ENCODE results near the gene ANKRD17.
"Not testable (repeated sequence)": the region's sequence is repeated elsewhere in the genome, so short reads cannot be mapped to it uniquely, and the experiment has no call there.

The ANKRD17 gene

DNA sequence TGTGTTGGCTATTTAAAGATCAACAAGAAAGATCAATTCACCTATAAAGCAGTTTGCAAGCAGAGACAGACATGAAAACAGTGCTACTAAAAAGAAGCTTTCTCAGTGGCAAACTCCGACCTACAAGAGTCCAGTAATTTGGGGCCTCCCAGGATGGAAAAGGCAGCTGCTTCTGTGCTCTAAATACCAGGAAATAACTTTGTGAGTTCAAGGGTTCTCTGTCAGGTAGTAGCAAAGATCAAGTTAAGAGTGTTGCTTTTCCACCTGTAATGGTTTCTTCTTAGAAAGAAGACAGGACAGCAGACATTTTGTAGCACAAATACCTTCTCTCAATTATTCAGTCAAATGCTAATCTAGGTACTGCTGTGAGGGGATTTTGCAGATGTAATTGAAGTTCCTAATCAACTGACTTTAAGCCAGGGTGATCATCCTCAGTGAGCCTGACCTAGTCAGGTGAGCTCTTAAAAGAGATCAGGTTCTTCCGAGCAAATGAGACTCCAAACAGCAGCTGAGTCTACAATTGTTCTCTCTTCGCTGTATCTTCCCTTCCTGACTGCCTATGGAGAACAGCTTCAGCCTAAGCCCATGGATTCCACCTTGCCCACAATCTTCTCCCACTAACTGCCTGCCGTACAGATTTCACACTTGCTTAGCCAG lies 13.5 kb downstream of the ANKRD17 start:
- DNase-seq: no peak

DNA sequence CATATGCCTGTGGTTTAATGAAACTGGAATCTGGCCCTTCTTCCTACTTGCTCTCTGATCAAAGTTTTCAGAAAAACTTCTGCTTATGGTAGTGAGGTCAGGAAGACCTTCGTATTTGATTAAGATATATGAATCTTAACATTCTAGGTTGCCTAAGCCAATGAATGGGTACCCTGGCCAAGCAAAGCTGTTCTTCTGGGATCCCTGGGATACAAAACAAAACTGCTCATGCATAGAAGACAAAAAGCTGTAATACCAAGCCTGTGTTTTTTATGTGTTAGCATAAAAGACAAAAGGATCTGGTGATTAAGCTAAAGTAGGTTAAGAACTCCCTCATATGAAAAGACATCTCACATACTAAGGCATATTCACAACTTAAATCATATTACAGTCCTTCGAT lies 21.6 kb downstream of the ANKRD17 start:
- no peak for DNase-seq

DNA sequence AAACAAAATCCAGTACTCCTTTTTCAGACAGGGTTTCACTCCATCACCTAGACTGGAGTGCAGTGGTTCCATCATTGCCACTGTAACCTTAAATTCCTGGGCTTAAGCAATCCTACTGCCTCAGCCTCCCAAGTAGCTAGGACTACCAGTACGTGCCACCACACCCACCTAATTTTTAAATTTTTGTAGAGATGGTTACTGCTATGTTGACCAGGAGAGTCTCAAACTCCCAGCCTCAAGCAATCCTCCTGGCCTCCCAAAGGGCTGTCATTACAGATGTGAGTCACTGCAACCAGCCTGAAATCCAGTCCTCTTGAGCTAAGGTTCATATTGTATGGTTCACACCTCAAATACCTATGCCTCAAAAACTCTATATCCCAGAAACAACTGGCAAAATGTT lies 22.4 kb downstream of the ANKRD17 start:
- no peak for DNase-seq

GRCh38 chr4:73234712-73235111 lies 23.9 kb downstream of the ANKRD17 start:
- DNase-seq: no peak

- DNase-seq: no peak
These were observed 26.8 kb downstream of the ANKRD17 start for GRCh38 chr4:73231518-73232487.

- no peak for DNase-seq
These were observed 27.6 kb downstream of the ANKRD17 start for GRCh38 chr4:73230865-73231517.

- DNase-seq: not testable (repeated sequence)
These were observed 29.8 kb downstream of the ANKRD17 start for GRCh38 chr4:73228800-73229199.

DNA sequence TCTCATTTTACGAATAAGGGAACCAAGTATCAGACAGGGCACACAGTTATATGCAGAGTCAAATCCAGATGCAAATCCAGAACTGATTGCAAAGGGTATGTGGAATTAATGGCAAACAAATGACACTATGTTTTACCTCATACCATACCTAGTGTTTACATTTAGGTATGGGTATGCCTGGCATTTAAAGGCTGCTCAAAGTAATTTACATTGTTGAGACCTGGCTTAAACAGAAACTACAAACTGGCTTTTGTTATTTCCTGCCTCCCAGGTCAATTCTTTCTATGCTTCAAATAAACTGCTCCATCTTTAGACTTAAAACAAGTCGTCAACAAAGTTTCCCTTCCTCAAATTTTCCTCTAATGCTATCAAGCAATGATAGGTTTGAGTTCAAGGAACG lies 33.7 kb downstream of the ANKRD17 start:
- no peak for DNase-seq

DNA sequence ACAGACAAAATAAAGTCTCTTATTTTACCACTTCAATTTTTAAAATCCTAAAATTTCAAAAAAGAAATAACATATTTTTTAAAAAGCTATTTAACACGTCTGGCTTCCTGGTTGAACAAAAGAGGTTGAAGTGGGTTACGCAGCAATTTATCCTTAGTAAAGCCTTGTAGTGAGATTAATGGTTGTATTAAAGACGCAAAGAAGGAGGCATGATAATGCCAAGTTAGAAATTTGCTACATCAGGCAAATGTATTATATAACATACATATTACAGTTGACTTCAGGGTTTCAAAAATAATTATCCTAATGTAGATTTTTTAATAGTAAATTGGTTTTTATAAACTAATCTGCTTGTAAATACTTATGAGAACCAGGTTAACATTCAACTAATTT lies 35.3 kb downstream of the ANKRD17 start:
- DNase-seq: no peak

GRCh38 chr4:73222466-73223257 lies 35.9 kb downstream of the ANKRD17 start:
- peak; percentile 93 for DNase-seq

DNA sequence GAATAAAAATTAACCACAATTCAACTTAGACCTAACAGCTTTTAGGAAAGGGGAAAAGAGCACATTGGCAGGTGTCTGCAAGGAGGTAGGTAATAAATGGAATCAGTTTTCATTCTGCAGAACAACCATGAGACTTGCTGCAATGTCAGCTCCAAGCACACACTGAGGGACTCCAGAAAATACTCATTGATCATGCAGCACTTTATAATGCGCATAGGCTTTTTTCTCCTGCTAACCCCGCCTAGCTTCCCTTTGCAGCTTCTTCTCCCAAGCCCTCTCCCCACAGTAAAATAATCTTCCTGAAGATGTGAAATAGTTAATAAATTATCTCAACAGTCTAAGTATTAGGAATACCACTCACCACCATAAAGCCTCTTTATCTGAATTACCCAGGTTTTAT lies 36.9 kb downstream of the ANKRD17 start:
- DNase-seq: no peak

DNA sequence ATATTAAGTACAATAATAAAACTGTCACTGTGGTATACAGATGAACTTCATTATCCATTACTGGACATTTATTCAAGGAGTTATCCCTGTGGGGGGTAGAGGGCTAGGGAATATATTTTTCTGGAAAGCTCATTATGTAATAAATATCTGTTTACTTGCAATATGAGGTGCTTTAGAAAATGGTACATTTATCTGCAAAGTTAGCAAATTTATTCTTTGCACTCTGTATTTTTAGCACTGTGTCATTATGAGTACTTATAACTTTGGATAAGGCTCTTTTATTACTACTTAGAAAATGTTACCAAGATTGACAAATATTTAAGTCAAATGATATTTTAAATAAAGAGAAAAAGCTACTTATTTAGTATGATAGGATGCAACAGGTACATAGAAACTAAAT lies 37.8 kb downstream of the ANKRD17 start:
- no peak for DNase-seq

DNA sequence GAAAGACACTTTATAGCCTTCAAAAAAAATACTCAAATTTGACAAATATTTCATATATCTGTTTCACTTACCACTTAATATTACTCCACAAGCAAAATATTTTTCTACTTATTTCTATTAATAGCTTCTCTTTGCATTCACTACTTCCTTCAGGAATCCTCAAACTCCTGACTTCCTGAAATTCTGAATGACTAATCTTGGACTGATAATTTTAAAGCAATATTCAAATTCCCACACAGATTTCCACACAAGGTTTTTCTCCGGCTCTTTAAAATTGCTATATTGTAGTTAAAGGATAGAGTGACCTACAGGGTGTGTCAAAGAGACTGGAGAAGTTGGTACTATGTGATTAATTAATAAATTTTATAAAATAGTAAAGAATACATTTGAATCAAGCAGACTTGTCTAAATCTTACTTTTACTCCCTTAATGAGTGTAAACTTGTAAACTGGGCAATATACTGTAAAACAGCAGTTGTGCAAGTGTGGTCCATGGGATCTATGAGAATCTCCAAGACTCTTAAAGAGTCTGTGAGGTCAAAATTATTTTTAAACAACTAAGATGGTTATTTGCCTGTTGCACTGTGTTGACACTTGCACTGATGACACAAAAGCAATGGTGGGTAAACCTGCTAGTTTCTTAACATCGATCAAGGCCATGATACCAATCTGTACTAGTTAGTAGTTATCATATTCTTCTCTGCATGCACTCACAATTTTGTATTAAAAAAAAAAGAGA lies 44.5 kb downstream of the ANKRD17 start:
- DNase-seq: peak; percentile 36

DNA sequence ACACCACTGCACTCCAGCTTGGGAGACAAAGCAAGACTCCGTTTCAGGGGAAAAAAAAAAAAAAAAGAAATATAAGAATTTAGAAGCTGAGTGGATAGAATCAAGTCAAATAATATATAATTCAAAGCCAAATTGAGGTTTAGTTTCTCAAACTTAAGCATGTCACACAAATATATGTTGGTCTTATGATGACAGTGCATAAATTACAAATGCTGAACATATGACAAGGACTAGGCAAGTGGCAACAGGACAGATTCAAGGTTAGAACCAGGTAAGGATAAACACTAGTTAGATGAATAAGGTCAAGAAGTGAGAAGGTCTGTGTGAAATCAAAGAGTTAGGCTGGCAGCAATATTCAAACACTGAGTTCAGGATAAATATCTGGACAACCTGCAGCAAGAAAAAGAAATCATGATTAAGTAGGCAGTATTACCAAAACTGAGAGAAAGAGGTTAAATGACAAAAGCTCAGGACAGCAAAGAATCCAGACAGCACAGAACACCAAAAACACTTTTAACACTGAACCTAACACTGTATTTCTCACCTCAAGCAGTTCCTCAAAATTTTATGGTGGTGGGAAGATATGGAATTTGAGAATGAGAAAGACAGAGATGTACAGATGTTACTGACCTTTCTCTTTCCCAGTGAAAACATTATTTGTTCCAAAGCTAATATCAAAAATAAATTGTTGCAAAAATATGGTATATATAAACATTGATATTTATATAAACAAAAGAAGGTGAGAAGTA lies 45.4 kb downstream of the ANKRD17 start:
- no peak for DNase-seq

DNA sequence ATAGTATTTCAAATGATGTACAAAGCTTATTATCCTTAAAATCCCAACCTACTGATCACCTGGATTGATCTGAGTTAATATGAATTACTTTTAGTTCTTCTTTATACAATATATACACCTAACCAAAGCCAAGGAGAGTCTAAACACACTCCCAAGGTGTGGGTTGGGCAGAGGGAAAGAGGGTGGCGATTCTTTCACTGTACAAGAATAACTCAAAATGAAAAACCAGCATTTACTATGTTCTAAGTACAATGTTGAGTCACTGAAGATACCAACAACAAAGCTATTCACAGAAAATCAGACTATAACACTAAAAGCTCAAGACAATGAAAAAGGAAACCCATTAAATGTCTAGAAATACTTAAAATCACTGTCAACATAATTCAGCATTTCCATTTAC lies 46.6 kb downstream of the ANKRD17 start:
- no peak for DNase-seq

DNA sequence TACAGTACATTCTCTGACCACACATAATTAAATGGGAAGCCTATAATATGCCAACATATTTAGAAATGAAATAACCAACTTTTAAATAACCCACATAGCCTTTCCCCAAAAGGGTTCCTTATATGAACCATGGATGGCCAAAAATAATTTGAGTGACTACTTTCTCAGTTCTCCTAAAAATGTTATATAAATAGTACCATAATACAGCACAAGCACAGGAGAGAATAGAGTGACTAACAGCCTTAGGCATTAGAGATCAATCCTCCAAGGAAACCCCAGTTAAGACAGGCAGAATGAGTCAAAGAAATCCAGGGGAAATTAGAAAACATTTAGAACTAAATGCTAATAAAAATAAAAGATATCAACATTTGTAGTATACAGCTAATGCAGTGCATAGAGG lies 50.2 kb downstream of the ANKRD17 start:
- DNase-seq: peak; percentile 83

GRCh38 chr4:73206236-73206635 lies 52.4 kb downstream of the ANKRD17 start:
- no peak for DNase-seq

DNA sequence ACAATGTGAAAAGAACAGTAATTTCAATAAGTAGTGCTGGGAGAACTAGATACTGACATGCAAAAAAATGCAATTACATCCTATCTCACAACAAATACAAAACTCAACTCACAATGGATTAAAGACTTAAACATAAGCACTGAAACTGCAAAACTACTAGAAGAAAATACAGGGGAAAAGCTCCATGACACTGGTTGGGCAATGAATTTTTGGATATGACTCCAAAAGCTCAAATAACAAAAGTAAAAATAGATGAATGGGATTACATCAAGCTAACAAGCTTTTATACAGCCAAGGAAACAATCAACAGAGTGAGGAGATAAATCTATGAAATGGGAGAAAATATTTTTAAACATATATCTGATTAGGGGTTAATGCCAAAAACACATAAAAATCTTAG lies 53.1 kb downstream of the ANKRD17 start:
- DNase-seq: no peak

DNA sequence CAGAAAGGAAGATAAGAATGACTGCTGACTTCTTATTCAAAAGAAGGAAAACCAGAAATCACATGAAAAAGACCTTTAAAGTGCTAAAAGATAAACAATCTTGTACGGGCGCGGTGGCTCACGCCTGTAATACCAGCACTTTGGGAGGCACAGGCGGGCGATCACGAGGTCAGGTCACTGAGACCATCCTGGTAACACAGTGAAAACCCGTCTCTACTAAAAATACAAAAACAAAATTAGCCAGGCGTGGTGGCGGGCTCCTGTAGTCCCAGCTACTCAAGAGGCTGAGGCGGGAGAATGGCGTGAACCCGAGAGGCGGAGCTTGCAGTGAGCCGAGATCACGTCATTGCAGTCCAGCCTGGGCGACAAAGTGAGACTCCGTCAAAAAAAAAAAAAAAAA lies 54.6 kb downstream of the ANKRD17 start:
- DNase-seq: not testable (repeated sequence)

DNA sequence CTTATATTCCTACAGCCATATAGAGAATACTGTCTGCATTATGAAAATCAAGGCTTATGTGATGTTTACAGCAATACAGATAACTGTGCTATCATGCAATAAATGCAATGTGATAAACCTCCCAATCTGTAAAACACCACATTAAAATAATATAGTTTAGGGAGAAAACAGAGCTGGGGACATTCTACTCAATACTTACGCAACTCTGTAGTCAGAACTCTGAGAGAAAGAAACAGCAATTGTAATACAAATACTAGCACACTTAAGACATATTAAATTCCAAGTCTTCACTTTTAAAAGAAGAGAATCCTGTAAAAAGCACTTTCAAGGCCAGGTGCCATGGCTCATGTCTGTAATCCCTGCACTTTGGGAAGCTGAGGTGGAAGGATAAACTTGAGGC lies 61.4 kb downstream of the ANKRD17 start:
- no peak for DNase-seq

DNA sequence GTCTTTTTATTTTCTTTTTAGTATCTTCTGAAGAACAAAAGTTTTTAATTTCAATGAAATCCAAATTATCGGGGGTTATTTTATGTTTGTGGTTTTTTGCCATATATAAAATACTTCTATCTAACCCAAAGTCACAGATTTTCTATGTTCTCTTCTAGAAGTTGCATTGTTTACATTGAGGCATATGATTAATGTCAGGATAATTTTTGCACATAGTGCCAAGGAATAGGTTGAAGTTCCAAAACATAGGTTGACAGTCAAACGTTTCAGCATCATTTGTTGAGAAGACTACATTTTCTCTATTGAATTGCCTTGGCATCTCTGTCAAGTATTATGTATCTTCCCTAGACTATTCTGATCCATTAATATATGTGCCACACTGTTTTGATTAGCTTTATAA lies 64.5 kb downstream of the ANKRD17 start:
- peak; percentile 12 for DNase-seq
